Skeletal muscle satellite cell (primary cell): ENCODE measurements around the gene FGD3.

ENCODE experiments used
- H3K27me3 ChIP-seq: 2 replicates; pipeline ENCODE4 v1.7.0; 2013; ENCODE audit warnings: low read length; ENCODE audit not compliant: control insufficient read depth, insufficient read depth
- H3K36me3 ChIP-seq: 2 replicates; pipeline ENCODE4 v1.7.0; 2013; ENCODE audit warnings: mild to moderate bottlenecking, control low read depth, low read length; ENCODE audit not compliant: insufficient read depth
- H3K4me1 ChIP-seq: 2 replicates; pipeline ENCODE4 v1.7.0; 2013; ENCODE audit warnings: low read length; ENCODE audit not compliant: control insufficient read depth, insufficient read depth
- H3K4me2 ChIP-seq: 2 replicates; pipeline ENCODE4 v1.7.0; 2013; ENCODE audit warnings: mild to moderate bottlenecking, low read length
- H3K4me3 ChIP-seq: 2 replicates; pipeline ENCODE4 v1.7.0; 2013; ENCODE audit warnings: low read length
- H3K9ac ChIP-seq: 2 replicates; pipeline ENCODE4 v1.7.0; 2013; ENCODE audit warnings: mild to moderate bottlenecking, low read depth, low read length, moderate library complexity
- H3K9me3 ChIP-seq: replicated peaks from 2 replicates; pipeline ENCODE4 v1.7.0; 2013; ENCODE audit warnings: mild to moderate bottlenecking, control low read depth, low read length

The FGD3 gene

GRCh38 chr9:93077811-93078210 is 130.5 kb downstream of the FGD3 start:
- Histone ChIP-seq H3K9me3 (no peaks in the 10 kb centered on the region), H3K4me3 (no peak overlapping the region), H3K27me3 (peaks cover 4% of the 10 kb centered on the region), H3K9ac (no peak overlapping the region), H3K4me1 (no peaks in the 10 kb centered on the region), H3K36me3 (no peaks in the 10 kb centered on the region), H3K4me2 (no peak overlapping the region)

GRCh38 chr9:93079371-93079770 is 132.0 kb downstream of the FGD3 start:
- no peaks in the 10 kb centered on the region for H3K36me3 ChIP-seq
- H3K4me3 ChIP-seq = no peak overlapping the region
- no peak overlapping the region for H3K4me2 ChIP-seq
- no peak overlapping the region for H3K9ac ChIP-seq
- H3K9me3 ChIP-seq = no peaks in the 10 kb centered on the region
- H3K27me3 ChIP-seq = peaks cover 4% of the 10 kb centered on the region
- H3K4me1 ChIP-seq = no peaks in the 10 kb centered on the region

- Histone ChIP-seq H3K36me3 (no peaks in the 10 kb centered on the region), H3K9ac (no peak overlapping the region), H3K4me2 (no peak overlapping the region), H3K27me3 (peaks cover 4% of the 10 kb centered on the region), H3K4me3 (no peak overlapping the region), H3K4me1 (no peaks in the 10 kb centered on the region), H3K9me3 (no peaks in the 10 kb centered on the region)
These were observed 133.1 kb downstream of the FGD3 start for GRCh38 chr9:93080406-93080805.

GRCh38 chr9:93081081-93081529 is 133.8 kb downstream of the FGD3 start:
- H3K36me3 ChIP-seq = no peaks in the 10 kb centered on the region
- H3K9ac ChIP-seq = no peak overlapping the region
- H3K4me2 ChIP-seq = no peak overlapping the region
- no peaks in the 10 kb centered on the region for H3K9me3 ChIP-seq
- no peak overlapping the region for H3K4me3 ChIP-seq
- peaks cover 4% of the 10 kb centered on the region for H3K27me3 ChIP-seq
- no peaks in the 10 kb centered on the region for H3K4me1 ChIP-seq

GRCh38 chr9:93081931-93082330 is 134.6 kb downstream of the FGD3 start:
- Histone ChIP-seq H3K9me3 (no peaks in the 10 kb centered on the region), H3K27me3 (peaks cover 4% of the 10 kb centered on the region), H3K4me2 (no peak overlapping the region), H3K9ac (no peak overlapping the region), H3K4me1 (no peaks in the 10 kb centered on the region), H3K36me3 (no peaks in the 10 kb centered on the region), H3K4me3 (no peak overlapping the region)

- Histone ChIP-seq H3K27me3 (peaks cover 4% of the 10 kb centered on the region), H3K36me3 (no peaks in the 10 kb centered on the region)
These were observed 135.6 kb downstream of the FGD3 start for GRCh38 chr9:93082841-93083411.

DNA sequence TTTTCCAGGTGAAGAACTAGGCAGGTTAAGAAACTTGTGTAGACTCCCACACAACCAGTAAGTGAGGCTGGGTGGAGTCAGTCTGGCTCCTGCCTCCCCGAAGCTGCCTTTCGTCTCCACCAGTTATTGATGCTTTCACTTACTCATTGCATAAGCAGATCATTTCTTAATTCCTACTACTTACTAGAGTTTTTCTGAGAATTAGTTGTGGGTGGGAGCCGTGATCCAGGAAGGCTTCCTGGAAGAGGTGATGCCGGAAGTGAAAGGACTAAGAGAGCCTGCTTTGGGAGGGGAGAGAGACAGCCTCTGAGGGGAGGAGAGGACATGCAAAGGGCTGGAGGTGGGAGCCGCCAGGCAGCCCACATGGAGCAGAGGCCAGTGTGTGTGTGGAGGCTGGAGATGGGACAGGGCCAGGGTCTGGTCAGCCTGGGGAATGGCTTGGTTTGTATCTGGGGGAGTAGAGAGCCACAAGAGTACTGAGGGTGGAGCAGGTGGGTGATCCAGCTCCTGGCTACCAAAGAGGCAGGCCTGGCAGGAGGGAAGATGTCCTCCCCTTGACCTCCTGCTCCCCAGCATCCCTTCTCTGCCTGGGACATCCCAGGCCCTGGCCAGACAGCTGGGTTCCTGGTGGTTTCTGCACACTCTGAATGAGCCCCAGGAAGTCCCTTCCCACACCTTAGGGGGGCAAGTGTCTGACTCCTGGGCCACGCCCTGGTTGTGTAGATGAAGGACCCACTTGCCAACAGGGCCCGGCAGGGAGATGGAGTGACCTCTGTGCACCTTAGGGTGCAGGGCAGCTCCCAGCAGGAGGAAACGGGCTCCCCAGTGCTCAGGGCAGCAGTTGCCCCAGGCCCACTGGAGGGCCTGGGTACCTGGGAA is 136.5 kb downstream of the FGD3 start:
- Histone ChIP-seq H3K9me3 (no peaks in the 10 kb centered on the region), H3K4me3 (no peak overlapping the region), H3K9ac (no peak overlapping the region), H3K36me3 (no peaks in the 10 kb centered on the region), H3K4me2 (no peak overlapping the region), H3K27me3 (peaks cover 4% of the 10 kb centered on the region), H3K4me1 (no peaks in the 10 kb centered on the region)

More at GRCh38 chr9:93082841-93083411, 135.6 kb downstream of the FGD3 start:
- no peak overlapping the region for H3K9ac ChIP-seq
- H3K4me3 ChIP-seq = no peak overlapping the region
- no peak overlapping the region for H3K4me2 ChIP-seq
- H3K9me3 ChIP-seq = no peaks in the 10 kb centered on the region
- no peaks in the 10 kb centered on the region for H3K4me1 ChIP-seq

- Histone ChIP-seq H3K9ac (no peak overlapping the region), H3K9me3 (no peaks in the 10 kb centered on the region), H3K36me3 (no peaks in the 10 kb centered on the region), H3K27me3 (peaks cover 4% of the 10 kb centered on the region), H3K4me1 (no peaks in the 10 kb centered on the region), H3K4me2 (no peak overlapping the region), H3K4me3 (no peak overlapping the region)
These were observed 137.2 kb downstream of the FGD3 start for GRCh38 chr9:93084471-93084881.

DNA sequence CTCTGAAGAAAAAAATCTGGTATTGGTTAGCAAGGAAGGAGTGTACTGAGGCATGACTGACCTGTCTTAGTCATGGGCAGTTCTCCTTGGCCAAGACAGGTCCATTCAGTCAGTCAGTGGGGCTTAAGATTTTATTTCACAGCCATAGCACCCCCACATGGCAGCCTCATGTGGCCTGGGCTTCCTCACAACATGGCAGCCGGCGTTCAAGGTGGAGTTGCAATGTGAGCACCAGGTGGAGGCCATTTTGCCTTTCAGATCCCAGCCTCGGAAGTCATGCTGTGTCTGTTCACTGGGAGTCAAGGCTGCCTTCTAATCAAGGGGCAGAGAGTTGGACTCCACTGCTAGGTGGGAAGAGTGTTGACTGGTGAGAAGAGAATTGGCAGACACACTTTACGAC is 138.4 kb downstream of the FGD3 start:
- no peaks in the 10 kb centered on the region for H3K36me3 ChIP-seq
- H3K9ac ChIP-seq = no peak overlapping the region

More for the DNA sequence above, 138.4 kb downstream of the FGD3 start:
- no peaks in the 10 kb centered on the region for H3K4me1 ChIP-seq
- peaks cover 4% of the 10 kb centered on the region for H3K27me3 ChIP-seq
- no peaks in the 10 kb centered on the region for H3K9me3 ChIP-seq
- no peak overlapping the region for H3K4me2 ChIP-seq
- H3K4me3 ChIP-seq = no peak overlapping the region
